ENCODE measurements around the gene CAMSAP3.
A peak's percentile ranks its signal among the peaks of the same experiment; 100 is the strongest.
"Not testable (repeated sequence)": the region's sequence is repeated elsewhere in the genome, so short reads cannot be mapped to it uniquely, and the experiment has no call there.

CAMSAP3 gene

GRCh38 chr19:7632340-7633203 is 36.9 kb downstream of the CAMSAP3 start:
- DNase-seq: no peak

- no peak for DNase-seq
These were observed 38.0 kb downstream of the CAMSAP3 start, which contains the start of gene PCP2 for GRCh38 chr19:7633698-7634097. PCP2 (minus strand) TSS chr19:7633719; CDS start chr19:7633457, 262 bp downstream.

GRCh38 chr19:7635670-7636069 is 40.0 kb downstream of the CAMSAP3 start:
- no peak for DNase-seq

- DNase-seq: no peak
These were observed 40.6 kb downstream of the CAMSAP3 start for GRCh38 chr19:7636317-7636690.

GRCh38 chr19:7636691-7637373 is 41.2 kb downstream of the CAMSAP3 start, which contains the start of gene STXBP2:
STXBP2 (plus strand) TSS chr19:7637110; CDS start chr19:7637150, 40 bp downstream.
- peak; percentile 9 for DNase-seq

- DNase-seq: no peak
These were observed 42.0 kb downstream of the CAMSAP3 start for GRCh38 chr19:7637374-7638256.

- DNase-seq: no peak
These were observed 43.3 kb downstream of the CAMSAP3 start for GRCh38 chr19:7638802-7639465.

- no peak for DNase-seq
These were observed 44.2 kb downstream of the CAMSAP3 start for GRCh38 chr19:7639863-7640348.

- DNase-seq: no peak
These were observed 45.1 kb downstream of the CAMSAP3 start for GRCh38 chr19:7640803-7641202.

GRCh38 chr19:7641290-7642276 is 45.9 kb downstream of the CAMSAP3 start:
- no peak for DNase-seq

GRCh38 chr19:7642295-7643030 is 46.8 kb downstream of the CAMSAP3 start:
- no peak for DNase-seq

- DNase-seq: no peak
These were observed 47.4 kb downstream of the CAMSAP3 start for GRCh38 chr19:7643031-7643415.

- DNase-seq: not testable (repeated sequence)
These were observed 48.2 kb downstream of the CAMSAP3 start for GRCh38 chr19:7643629-7644549.

- DNase-seq: no peak
These were observed 48.9 kb downstream of the CAMSAP3 start for GRCh38 chr19:7644550-7644877.

- no peak for DNase-seq
These were observed 49.5 kb downstream of the CAMSAP3 start for GRCh38 chr19:7645163-7645562.

GRCh38 chr19:7645656-7646425 is 50.2 kb downstream of the CAMSAP3 start:
- no peak for DNase-seq

GRCh38 chr19:7646426-7646700 is 50.7 kb downstream of the CAMSAP3 start:
- no peak for DNase-seq

GRCh38 chr19:7647156-7647555 is 51.5 kb downstream of the CAMSAP3 start:
- no peak for DNase-seq

Data from SHP77 treated with DMSO at 0.1 percent for 48 hours (cell line).